HCT116 (cell line): Measurements from ENCODE around the gene TTC16. TPM values are rescaled to one million over a fixed set of nuclear protein-coding genes. Genes with fewer than 3 reads are reported as not detected.

ENCODE experiments used
- ATAC-seq: fragments of 200-7000 bp; cut with Tn5 transposase; 2 replicates; pipeline ENCODE4 v1.9.1; 2020; ENCODE audit warnings: mild to moderate bottlenecking, moderate library complexity
- BruUV-seq: library from RNA; stranded (reverse); fragments of 400-500 nt; replicated peaks from 2 replicates; lab custom pipeline; 2021; lab: Mats Ljungman, UMichigan
- CTCF ChIA-PET: fragments of 300-600 bp; sonication (Branson Sonifier 250); formaldehyde crosslinking; loops from one replicate; lab custom pipeline; 2021; ENCODE audit warnings: antibody characterized with exemption; lab: Charles Lee
- POLR2A ChIA-PET: fragments of 300-600, 350-600 bp; sonication (Branson Sonifier 250); formaldehyde crosslinking; loops from one replicate; lab custom pipeline; 2021; ENCODE audit warnings: antibody characterized with exemption; lab: Charles Lee
- RAD21 ChIA-PET, 2 experiments: fragments of 300-600 bp; sonication (Branson Sonifier 250); formaldehyde crosslinking; loops; one replicate each; lab custom pipeline; 2023; ENCODE audit warnings: low total read pairs in 2 of 2; ENCODE audit not compliant: uncharacterized antibody in 2 of 2, unreplicated experiment in 2 of 2, low non-redundant PET in 1 of 2; lab: Charles Lee
- DNase-seq: peaks from one replicate; pipeline ENCODE4 v3.0.0-alpha.2; 2010; ENCODE audit warnings: low read depth, low spot score
- H2AFZ ChIP-seq: fragments of 200-600 bp; shearing (Covaris generic), sonication (generic); 2 replicates; pipeline ENCODE4 v1.6.1; 2017; ENCODE audit warnings: low read depth, mixed run types, mixed read lengths, antibody characterized with exemption, low read length; ENCODE audit not compliant: poor library complexity, severe bottlenecking
- H3K27ac ChIP-seq: 2 replicates; pipeline ENCODE4 v1.5.1; 2012; ENCODE audit warnings: low read depth, low read length
- H3K27me3 ChIP-seq: fragments of 200-600 bp; sonication (generic); 2 replicates; pipeline ENCODE4 v1.6.1; 2016; ENCODE audit warnings: mixed run types, low read length, mixed read lengths; ENCODE audit not compliant: insufficient read depth
- H3K36me3 ChIP-seq, 2 experiments: fragments of 200-500 bp in 1 of 2; fragments of 200-600 bp in 1 of 2; sonication (Bioruptor generic) in 1 of 2; sonication (generic) in 1 of 2; 2 replicates each; pipeline versions ENCODE4 v1.5.1 to v1.6.1; 2014 to 2016; ENCODE audit warnings: low read length in 2 of 2, inconsistent platforms in 1 of 2, mixed read lengths in 1 of 2, mixed run types in 1 of 2; ENCODE audit not compliant: insufficient read depth in 2 of 2, control insufficient read depth in 1 of 2
- H3K4me1 ChIP-seq, 2 experiments: fragments of 200-600 bp in 1 of 2; sonication (generic) in 1 of 2; 2 replicates each; pipeline versions ENCODE4 v1.5.1 to v1.6.1; 2012 to 2017; ENCODE audit warnings: low read length in 2 of 2, inconsistent platforms in 1 of 2, mild to moderate bottlenecking in 1 of 2, mixed read lengths in 1 of 2, mixed run types in 1 of 2, moderate library complexity in 1 of 2; ENCODE audit not compliant: insufficient read depth in 2 of 2, control insufficient read depth in 1 of 2
- H3K4me2 ChIP-seq: fragments of 200-600 bp; sonication (generic); 2 replicates; pipeline ENCODE4 v1.6.1; 2017; ENCODE audit warnings: mixed run types, low read length, mixed read lengths
- H3K4me3 ChIP-seq, 2 experiments: fragments of 200-600 bp in 1 of 2; sonication (generic) in 1 of 2; replicated peaks in 1 of 2; 2 replicates each; pipeline ENCODE4 v1.5.1; 2011 to 2016; ENCODE audit warnings: low read length in 2 of 2, control low read depth in 1 of 2, low read depth in 1 of 2, mild to moderate bottlenecking in 1 of 2, mixed read lengths in 1 of 2, mixed run types in 1 of 2
- H3K79me2 ChIP-seq: fragments of 200-600 bp; sonication (generic); 2 replicates; pipeline ENCODE4 v1.6.1; 2017; ENCODE audit warnings: mild to moderate bottlenecking, mixed run types, low read length, moderate library complexity, mixed read lengths; ENCODE audit not compliant: insufficient read depth
- H3K9ac ChIP-seq: fragments of 200-600 bp; sonication (generic); 2 replicates; pipeline ENCODE4 v1.6.1; 2016; ENCODE audit warnings: low read length, mixed read lengths
- H3K9me2 ChIP-seq: fragments of 200-600 bp; sonication (generic), shearing (Covaris generic); 2 replicates; pipeline ENCODE4 v1.6.1; 2017; ENCODE audit warnings: mixed run types, mild to moderate bottlenecking, moderate library complexity; ENCODE audit not compliant: insufficient read depth
- H3K9me3 ChIP-seq, 2 experiments: fragments of 200-500 bp in 1 of 2; fragments of 200-600 bp in 1 of 2; sonication (Bioruptor generic) in 1 of 2; sonication (generic) in 1 of 2; 2 replicates each; pipeline ENCODE4 v1.6.1; 2014 to 2017; ENCODE audit warnings: low read length in 2 of 2, mixed read lengths in 2 of 2, inconsistent platforms in 1 of 2, low read depth in 1 of 2, mild to moderate bottlenecking in 1 of 2, mixed run types in 1 of 2, moderate library complexity in 1 of 2; ENCODE audit not compliant: control insufficient read depth in 1 of 2, insufficient read depth in 1 of 2
- H4K20me1 ChIP-seq: fragments of 200-600 bp; sonication (generic), shearing (Covaris generic); 2 replicates; pipeline ENCODE4 v1.6.1; 2017; ENCODE audit warnings: mixed run types, mild to moderate bottlenecking, moderate library complexity; ENCODE audit not compliant: insufficient read depth
- CBX3 ChIP-seq: IDR thresholded peaks from 2 replicates; pipeline ENCODE4 v1.6.1; 2012; ENCODE audit warnings: low read depth
- EGR1 ChIP-seq: IDR thresholded peaks from 2 replicates; pipeline ENCODE4 v1.6.1; 2012; ENCODE audit warnings: low read depth
- FOSL1 ChIP-seq: IDR thresholded peaks from 2 replicates; pipeline ENCODE4 v1.6.1; 2012; ENCODE audit warnings: low read depth
- JUND ChIP-seq: IDR thresholded peaks from 2 replicates; pipeline ENCODE4 v1.6.1; 2012
- POLR2A ChIP-seq: IDR thresholded peaks from 2 replicates; pipeline ENCODE4 v1.7.0; 2011; ENCODE audit warnings: borderline replicate concordance; ENCODE audit not compliant: insufficient read depth, insufficient read length; ENCODE audit errors: extremely low read depth
- POLR2AphosphoS5 ChIP-seq: IDR thresholded peaks from 2 replicates; pipeline ENCODE4 v1.6.1; 2011; ENCODE audit warnings: mild to moderate bottlenecking, low read depth, low read length, moderate library complexity
- RAD21 ChIP-seq: IDR thresholded peaks from 2 replicates; pipeline ENCODE4 v1.6.1; 2012; ENCODE audit warnings: low read depth, mild to moderate bottlenecking
- SRF ChIP-seq: IDR thresholded peaks from 2 replicates; pipeline ENCODE4 v1.6.1; 2012; ENCODE audit warnings: low read depth
- intact Hi-C: fragments of 100-400 bp; cut with micrococcal nuclease; formaldehyde crosslinking; loops from 2 replicates; pipeline ENCODE4 v1.10.0; 2022
- total RNA-seq: library from RNA; stranded (reverse); gene quantifications from one replicate; pipeline ENCODE4 v1.2.1, GENCODE V29; 2021; ENCODE audit not compliant: unreplicated experiment
- TF ChIP-seq, protein P1 (sequence below): IDR thresholded peaks from 2 replicates; pipeline ENCODE4 v1.6.1; 2012; ENCODE audit warnings: low read depth

The TTC16 gene
- total RNA-seq, 1 experiment from 2014 or later = not detected

DNA sequence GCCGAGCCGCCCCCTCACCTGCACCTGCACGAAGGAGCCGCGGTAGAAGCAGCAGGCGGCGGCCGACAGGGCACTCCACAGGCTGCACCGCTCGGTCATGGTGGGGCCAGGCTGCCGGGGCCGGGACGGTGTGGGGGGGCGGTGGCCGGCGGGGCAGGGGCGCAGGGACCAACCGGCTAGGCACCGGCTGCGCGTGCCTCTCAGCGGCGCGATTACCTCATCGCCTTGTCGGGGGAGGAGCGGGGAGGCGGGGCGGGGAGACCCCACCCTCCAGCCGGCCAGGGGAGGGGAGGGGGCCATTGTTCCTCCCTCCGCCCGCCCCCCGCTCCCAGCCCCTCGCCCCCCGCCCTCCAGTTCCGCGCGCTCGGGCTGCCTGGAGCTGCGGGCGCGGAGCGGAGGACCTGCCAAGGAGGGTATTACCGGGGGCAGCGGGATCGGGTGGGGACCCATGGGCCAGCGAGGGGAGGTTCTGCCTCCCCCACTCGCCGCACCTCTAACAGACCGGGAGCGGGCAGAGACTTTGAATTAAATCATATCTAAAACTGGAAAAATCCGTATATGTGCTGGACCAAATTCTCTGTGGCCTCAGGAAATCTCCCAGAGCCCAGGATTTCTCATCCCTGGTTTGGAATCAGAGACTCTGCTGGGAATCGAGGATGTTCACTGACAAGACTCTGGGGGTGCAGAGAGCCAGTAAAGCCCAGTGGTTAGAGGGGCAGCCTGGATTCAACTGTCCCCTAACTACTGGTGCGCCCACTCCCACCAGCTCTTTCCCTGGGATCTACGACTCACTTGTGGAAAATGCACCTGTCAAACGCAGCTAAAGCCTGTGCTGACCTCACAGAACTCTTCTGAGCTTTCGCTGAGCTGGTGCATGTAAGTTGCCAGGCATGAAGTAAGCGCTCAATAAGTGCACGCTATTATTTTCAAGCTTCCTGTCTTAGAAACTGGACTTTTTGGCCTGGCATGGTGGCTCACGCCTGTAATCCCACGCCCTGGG, 39.5 kb downstream of the TTC16 start:
- H3K36me3 ChIP-seq = no peaks in the 10 kb centered on the region
- no peaks in the 10 kb centered on the region for H3K9me3 ChIP-seq
- CTCF ChIA-PET = no interaction called here
- no TSS peak for BruUV-seq
- no peak overlapping the region for H3K4me3 ChIP-seq
- no peak for ATAC-seq
- TF ChIP-seq POLR2A (no peak), JUND (no peak), SRF (no peak), POLR2AphosphoS5 (no peak), EGR1 (no peak), RAD21 (no peak), FOSL1 (no peak), CBX3 (no peak)
- TF ChIP-seq, protein P1, sequence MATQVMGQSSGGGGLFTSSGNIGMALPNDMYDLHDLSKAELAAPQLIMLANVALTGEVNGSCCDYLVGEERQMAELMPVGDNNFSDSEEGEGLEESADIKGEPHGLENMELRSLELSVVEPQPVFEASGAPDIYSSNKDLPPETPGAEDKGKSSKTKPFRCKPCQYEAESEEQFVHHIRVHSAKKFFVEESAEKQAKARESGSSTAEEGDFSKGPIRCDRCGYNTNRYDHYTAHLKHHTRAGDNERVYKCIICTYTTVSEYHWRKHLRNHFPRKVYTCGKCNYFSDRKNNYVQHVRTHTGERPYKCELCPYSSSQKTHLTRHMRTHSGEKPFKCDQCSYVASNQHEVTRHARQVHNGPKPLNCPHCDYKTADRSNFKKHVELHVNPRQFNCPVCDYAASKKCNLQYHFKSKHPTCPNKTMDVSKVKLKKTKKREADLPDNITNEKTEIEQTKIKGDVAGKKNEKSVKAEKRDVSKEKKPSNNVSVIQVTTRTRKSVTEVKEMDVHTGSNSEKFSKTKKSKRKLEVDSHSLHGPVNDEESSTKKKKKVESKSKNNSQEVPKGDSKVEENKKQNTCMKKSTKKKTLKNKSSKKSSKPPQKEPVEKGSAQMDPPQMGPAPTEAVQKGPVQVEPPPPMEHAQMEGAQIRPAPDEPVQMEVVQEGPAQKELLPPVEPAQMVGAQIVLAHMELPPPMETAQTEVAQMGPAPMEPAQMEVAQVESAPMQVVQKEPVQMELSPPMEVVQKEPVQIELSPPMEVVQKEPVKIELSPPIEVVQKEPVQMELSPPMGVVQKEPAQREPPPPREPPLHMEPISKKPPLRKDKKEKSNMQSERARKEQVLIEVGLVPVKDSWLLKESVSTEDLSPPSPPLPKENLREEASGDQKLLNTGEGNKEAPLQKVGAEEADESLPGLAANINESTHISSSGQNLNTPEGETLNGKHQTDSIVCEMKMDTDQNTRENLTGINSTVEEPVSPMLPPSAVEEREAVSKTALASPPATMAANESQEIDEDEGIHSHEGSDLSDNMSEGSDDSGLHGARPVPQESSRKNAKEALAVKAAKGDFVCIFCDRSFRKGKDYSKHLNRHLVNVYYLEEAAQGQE = no peak
- no peak overlapping the region for H3K4me2 ChIP-seq
- H2AFZ ChIP-seq = no peak overlapping the region
- no peak overlapping the region for H3K27ac ChIP-seq
- POLR2A ChIA-PET = no interaction called here
- DNase-seq = no peak
- H3K9me2 ChIP-seq = no peaks in the 10 kb centered on the region
- H3K4me1 ChIP-seq = no peaks in the 10 kb centered on the region
- RAD21 ChIA-PET = no interaction called here
- intact Hi-C loops = no loop called here
- no peaks in the 10 kb centered on the region for H3K27me3 ChIP-seq
- H3K79me2 ChIP-seq = no peaks in the 10 kb centered on the region
- no peaks in the 10 kb centered on the region for H4K20me1 ChIP-seq
- no peak overlapping the region for H3K9ac ChIP-seq
